Measurements from ENCODE around the gene INPP5D.

Gene INPP5D

GRCh38 chr2:233251306-233252116 lies 191.4 kb downstream of the INPP5D start, which contains the start of gene ATG16L1:
Gene ATG16L1 (plus strand): TSS chr2:233251673. CDS start chr2:233251828, 155 bp downstream.
- Histone ChIP-seq H3K27ac (ENCODE audit: low read depth, low read length) (peak within 1 kb of the TSS; percentile 49), H3K9me2 (replicated peaks; ENCODE audit: control insufficient read depth, low read length) (no peaks in the 10 kb centered on the region), H3K9me3 (ENCODE audit: control insufficient read depth, insufficient read depth, low read length) (no peaks in the 10 kb centered on the region), H3K4me2 (ENCODE audit: low read length) (peak within 1 kb of the TSS; percentile 86), H3F3A (ENCODE audit: control insufficient read depth, insufficient read depth) (peaks cover 8% of the 10 kb centered on the region), H3K36me3 (ENCODE audit: control insufficient read depth, low read length) (peaks cover 33% of the 10 kb centered on the region), H3K27me3 (ENCODE audit: control insufficient read depth, low read length) (no peaks in the 10 kb centered on the region), H3K79me2 (ENCODE audit: control insufficient read depth, low read length) (peaks cover 50% of the 10 kb centered on the region), H3K4me3 (ENCODE audit: low read length) (peak within 1 kb of the TSS; percentile 81), H3K4me1 (ENCODE audit: control insufficient read depth, low read length) (peaks cover 54% of the 10 kb centered on the region), H4K20me1 (ENCODE audit: control insufficient read depth, insufficient read depth, low read depth, low read length) (peaks cover 18% of the 10 kb centered on the region)
- no peak for TF ChIP-seq EZH2phosphoT487 (IDR thresholded peaks at IDR 0.05; ENCODE audit: borderline replicate concordance, low read length)
- peak; percentile 83 for TF ChIP-seq CTCF (IDR thresholded peaks at IDR 0.05; ENCODE audit: low read depth, low read length, poor library complexity, severe bottlenecking)

DNA sequence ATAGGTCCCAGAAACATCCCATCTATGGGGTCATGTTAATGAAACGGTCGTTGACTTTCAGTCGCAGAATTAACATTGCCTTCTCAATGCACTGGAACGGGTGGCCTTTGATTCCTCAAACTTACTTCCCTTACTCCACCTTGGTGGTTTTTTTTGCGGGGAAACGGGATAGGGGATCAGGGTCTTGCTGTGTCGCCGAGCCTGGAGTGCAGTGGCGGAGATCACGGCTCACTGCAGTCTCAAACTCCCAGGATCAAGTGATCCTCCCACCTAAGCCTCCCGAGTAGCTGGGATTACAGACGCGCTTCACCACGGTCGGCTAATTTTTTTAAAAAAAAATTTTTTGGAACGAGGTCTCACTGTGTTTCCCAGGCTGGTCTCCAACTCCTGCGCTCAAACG lies 192.1 kb downstream of the INPP5D start:
- H3K4me3 ChIP-seq (ENCODE audit: low read length): peak overlapping the region; percentile 81
- peaks cover 8% of the 10 kb centered on the region for H3F3A ChIP-seq (ENCODE audit: control insufficient read depth, insufficient read depth)
- peak overlapping the region; percentile 27 for H3K27ac ChIP-seq (ENCODE audit: low read depth, low read length)
- peaks cover 57% of the 10 kb centered on the region for H3K79me2 ChIP-seq (ENCODE audit: control insufficient read depth, low read length)
- peaks cover 52% of the 10 kb centered on the region for H3K4me1 ChIP-seq (ENCODE audit: control insufficient read depth, low read length)
- H3K9me2 ChIP-seq (replicated peaks; ENCODE audit: control insufficient read depth, low read length): no peaks in the 10 kb centered on the region
- peaks cover 38% of the 10 kb centered on the region for H3K36me3 ChIP-seq (ENCODE audit: control insufficient read depth, low read length)
- no peak for TF ChIP-seq CTCF (IDR thresholded peaks at IDR 0.05; ENCODE audit: low read depth, low read length, poor library complexity, severe bottlenecking)
- TF ChIP-seq EZH2phosphoT487 (IDR thresholded peaks at IDR 0.05; ENCODE audit: borderline replicate concordance, low read length): no peak
- no peaks in the 10 kb centered on the region for H3K9me3 ChIP-seq (ENCODE audit: control insufficient read depth, insufficient read depth, low read length)
- H4K20me1 ChIP-seq (ENCODE audit: control insufficient read depth, insufficient read depth, low read depth, low read length): peaks cover 18% of the 10 kb centered on the region
- H3K4me2 ChIP-seq (ENCODE audit: low read length): peak overlapping the region; percentile 86
- no peaks in the 10 kb centered on the region for H3K27me3 ChIP-seq (ENCODE audit: control insufficient read depth, low read length)

GRCh38 chr2:233255151-233255550 lies 195.0 kb downstream of the INPP5D start:
- peaks cover 79% of the 10 kb centered on the region for H3K79me2 ChIP-seq (ENCODE audit: control insufficient read depth, low read length)
- TF ChIP-seq EZH2phosphoT487 (IDR thresholded peaks at IDR 0.05; ENCODE audit: borderline replicate concordance, low read length) (no peak), CTCF (IDR thresholded peaks at IDR 0.05; ENCODE audit: low read depth, low read length, poor library complexity, severe bottlenecking) (no peak)
- H3K4me3 ChIP-seq (ENCODE audit: low read length): no peak overlapping the region
- H3K36me3 ChIP-seq (ENCODE audit: control insufficient read depth, low read length): peaks cover 65% of the 10 kb centered on the region
- H3K9me2 ChIP-seq (replicated peaks; ENCODE audit: control insufficient read depth, low read length): no peaks in the 10 kb centered on the region
- H3K27me3 ChIP-seq (ENCODE audit: control insufficient read depth, low read length): no peaks in the 10 kb centered on the region
- no peaks in the 10 kb centered on the region for H3K9me3 ChIP-seq (ENCODE audit: control insufficient read depth, insufficient read depth, low read length)
- peak overlapping the region; percentile 7; the same call in 1 of the 2 replicates for H3K4me2 ChIP-seq (ENCODE audit: low read length)
- peaks cover 18% of the 10 kb centered on the region for H4K20me1 ChIP-seq (ENCODE audit: control insufficient read depth, insufficient read depth, low read depth, low read length)
- H3F3A ChIP-seq (ENCODE audit: control insufficient read depth, insufficient read depth): peaks cover 2% of the 10 kb centered on the region
- no peak overlapping the region for H3K27ac ChIP-seq (ENCODE audit: low read depth, low read length)
- peaks cover 44% of the 10 kb centered on the region for H3K4me1 ChIP-seq (ENCODE audit: control insufficient read depth, low read length)

Data from DOHH2 (cell line).